ENCODE measurements around the gene LSP1.
A peak's percentile ranks its signal among the peaks of the same experiment; 100 is the strongest.
"Not testable (repeated sequence)": the region's sequence is repeated elsewhere in the genome, so short reads cannot be mapped to it uniquely, and the experiment has no call there.

LSP1 gene

GRCh38 chr11:1879342-1879940, 26.6 kb downstream of the LSP1 start:
- DNase-seq = no peak

GRCh38 chr11:1879941-1880720, 27.2 kb downstream of the LSP1 start:
- no peak for DNase-seq

DNA sequence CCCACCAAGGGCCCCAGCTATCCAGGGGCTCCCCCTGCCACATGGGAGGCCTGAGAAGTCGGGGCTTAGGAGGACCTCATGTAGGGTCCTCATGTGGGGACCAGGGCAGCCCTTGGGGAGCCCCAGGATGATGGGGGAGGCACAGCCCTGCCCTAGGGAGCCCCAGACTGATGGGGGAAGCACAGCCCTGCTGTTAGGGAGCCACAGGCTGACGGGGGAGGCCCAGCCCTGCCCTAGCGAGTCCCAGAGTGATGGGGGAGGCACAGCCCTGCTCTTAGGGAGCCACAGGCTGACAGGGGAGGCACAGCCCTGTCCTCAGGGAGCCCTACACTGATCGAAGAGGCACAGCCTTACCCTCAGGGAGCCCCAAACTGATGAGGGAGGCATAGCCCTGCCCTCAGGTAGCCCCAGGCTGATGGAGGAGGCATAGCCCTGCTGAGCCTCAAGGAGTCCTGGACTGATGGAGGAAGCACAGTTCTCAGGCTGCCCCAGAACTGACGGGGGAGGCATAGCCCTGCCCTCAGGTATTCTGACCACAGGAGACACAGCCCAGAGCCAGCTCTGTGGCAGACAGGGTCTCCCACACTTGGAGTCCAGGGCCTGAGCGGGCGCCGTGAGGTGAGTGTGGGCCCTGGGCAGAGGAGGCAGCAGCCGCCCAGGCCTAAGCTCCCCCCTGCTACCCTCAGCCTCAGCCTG, 28.0 kb downstream of the LSP1 start:
- no peak for DNase-seq

DNA sequence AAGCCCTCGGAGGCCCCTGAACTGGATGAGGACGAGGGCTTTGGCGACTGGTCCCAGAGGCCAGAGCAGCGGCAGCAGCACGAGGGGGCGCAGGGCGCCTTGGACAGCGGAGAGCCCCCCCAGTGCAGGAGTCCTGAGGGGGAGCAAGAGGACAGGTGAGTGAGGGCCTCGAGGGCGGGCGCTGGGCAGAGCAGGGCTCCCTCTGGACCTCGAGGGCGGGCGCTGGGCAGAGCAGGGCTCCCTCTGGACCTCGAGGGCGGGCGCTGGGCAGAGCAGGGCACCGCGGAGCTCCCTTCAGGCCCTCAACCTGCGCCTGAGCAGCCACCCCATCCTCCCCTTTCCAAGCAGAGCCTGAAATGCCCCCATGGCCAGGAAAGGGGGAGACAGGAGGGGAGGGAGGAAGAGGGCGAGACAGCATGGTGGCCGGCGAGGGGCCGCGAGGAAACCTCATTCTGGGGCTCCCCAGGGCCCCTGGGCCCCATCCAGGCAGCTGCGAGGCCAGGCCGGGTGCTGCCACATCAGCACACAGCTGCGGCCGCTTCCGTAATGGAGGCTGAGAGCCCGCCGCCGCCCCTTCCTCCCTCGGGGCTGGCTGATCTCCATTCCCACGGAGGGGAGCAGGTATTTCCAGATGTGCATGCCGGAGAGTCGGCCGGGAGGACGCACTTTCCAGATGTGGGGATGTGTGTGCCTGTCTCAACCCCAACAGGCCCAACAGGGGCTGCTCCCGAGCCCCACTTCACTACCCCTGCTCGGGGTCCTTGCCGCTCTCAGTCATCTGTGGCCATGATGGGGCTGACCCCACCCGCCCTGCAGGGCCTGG, 28.8 kb downstream of the LSP1 start:
- DNase-seq = peak; percentile 34

DNA sequence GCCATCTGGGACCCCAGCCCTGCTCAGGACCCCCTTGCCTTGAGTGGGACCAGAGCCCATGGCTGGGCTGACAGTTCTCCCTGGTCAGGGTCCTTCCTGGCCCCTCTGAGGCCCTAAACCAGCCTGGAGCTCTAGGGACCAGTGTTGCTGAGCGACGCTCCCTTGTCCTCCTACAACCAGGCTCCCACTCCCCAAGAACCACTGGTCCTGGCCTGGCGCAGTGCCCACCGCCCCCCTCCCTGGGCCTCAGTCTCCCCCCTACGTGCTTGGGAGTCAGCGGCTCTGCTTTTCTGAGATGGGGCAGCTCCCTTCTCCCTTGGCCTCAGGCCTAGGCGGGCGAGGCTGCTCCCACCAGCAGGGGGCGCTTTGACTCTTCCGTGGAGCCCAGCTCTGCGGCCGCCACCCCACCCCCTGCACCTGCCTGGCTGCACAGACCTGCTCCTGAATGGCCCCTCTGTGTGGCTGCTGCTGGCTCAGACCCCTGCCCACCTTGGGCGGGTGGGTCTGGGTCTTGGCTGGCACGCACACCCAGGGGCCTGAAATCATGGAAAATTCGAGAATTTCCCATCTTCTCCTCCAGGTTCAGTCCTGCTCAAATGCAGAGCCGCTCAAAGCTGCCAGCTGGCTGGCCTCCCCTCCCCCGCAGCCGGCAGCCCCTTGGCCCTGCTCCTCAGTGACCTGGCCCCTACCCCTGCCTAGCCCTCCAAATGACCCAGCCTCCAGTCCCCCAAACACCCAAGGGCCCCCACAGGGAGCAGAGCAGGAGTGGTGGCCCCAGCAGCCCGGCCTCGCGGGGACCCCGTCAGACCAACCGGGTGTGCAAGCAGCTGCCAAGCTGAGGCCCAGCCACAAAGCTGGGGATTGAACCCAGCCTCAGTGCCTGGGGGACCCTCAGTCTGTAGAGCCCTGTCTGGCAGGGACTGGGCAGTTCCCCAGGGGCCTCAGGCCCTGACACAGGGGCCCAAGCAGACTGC, 29.7 kb downstream of the LSP1 start:
- peak; percentile 89 for DNase-seq

GRCh38 chr11:1883346-1884302, 30.7 kb downstream of the LSP1 start:
- DNase-seq = no peak

DNA sequence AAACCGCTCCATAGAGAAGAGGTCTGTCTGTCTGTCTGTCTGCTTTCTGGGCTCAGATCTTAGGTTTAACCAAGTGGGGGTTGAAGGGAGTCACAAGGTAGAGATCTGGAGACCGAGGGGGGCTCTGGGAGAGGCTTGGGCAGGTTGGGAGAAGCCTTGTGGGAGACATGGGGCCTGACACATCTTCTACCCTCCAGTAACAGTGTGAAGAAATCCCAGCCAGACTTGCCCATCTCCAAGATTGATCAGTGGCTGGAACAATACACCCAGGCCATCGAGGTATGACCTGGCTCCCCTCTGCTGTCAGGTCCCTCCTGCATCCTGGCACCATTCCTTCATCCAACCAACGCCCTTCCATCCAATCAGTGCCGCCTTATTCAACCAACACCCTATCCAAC, 31.4 kb downstream of the LSP1 start:
- DNase-seq = no peak

DNA sequence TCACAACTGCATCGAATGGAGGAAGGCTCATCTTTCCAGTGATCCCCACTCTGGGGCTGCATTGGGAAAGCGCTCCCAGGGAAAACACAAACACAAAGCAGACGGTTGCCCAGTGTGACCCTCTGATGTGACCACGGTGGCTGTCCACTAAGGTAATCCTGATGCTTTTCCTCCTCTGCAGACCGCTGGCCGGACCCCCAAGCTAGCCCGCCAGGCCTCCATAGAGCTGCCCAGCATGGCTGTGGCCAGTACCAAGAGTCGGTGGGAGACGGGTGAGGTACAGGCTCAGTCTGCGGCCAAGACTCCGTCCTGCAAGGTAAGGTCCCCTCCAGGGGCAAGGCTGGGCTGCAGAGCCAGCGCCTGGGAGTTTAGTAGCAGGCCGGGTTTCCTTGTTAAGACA, 33.7 kb downstream of the LSP1 start:
- not testable (repeated sequence) for DNase-seq

- DNase-seq = peak; percentile 45
Observed at GRCh38 chr11:1887451-1888346, 34.8 kb downstream of the LSP1 start.

DNA sequence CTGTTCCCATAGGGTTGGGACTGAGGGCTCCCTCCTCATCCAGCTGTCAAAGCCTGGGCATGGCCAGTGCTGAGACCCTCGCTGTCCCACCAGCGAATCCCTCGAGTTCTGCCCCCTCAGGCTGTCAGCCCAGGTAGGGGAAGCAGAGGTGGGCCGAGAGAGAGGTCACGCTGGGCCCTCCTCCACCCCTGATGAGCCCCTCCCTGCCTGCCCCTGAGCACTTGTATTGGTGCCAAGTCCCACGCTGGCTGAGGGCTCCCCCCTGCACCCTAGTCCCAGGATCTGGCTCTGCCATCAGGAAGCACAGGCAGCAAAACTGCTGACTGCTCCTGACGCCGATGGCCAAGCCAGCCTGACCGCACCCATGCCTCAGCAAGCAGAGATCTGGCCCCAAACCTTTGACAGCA, 35.5 kb downstream of the LSP1 start:
- peak; percentile 47 for DNase-seq

DNA sequence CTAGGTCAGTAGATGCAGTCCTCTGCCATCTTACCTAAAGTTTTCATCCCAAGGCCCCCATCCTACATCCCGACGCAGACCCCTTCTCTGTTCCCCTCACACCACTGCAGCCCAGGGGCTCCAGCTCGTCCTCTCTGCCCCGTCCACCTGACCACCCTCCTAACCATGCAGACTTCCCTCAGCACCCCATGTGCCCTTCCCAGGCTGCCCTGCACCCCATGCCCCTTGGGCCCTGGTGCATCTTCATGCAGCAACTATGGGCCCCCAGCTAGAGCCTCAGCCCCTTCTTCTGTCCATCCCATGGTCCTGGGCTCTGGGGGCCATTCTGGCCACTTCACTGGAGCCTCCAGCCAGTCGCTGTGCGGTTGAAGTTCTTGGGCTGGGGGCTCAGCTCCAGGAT, 35.9 kb downstream of the LSP1 start:
- no peak for DNase-seq

DNA sequence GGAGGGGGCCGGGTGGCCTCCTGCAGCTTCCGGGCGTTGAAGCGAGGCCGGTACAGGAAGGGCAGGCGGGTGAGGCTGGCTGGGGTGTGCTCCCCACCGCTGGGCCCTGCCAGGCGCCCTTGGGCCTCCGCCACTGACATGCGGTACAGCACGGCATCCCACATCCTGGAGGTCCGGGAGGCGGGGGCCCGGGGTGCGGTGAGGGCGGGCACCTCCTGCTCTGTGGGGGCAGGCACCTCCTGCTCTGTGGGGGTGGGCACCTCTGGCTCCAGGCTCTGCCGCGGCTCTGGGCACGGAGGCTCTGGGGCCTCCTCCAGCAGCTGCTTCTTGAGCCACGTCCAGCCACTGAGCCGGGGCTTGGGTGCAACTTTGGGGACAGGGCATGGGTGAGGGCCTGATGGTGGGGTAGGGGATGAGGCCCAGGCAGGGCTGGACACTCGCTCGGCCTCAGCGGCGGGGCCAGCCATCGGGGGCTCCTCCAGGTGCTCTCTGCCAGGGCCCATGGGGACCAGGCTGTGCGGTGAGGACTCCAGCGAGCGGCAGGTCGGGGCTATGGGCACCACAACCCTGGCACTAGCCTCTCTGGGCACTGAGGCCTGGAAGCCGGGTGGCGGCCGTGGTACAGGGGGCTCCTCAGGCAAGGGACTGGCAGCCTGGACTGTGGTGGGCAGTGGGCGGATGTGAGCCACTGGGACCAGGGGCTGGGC, 36.5 kb downstream of the LSP1 start:
- DNase-seq = peak; percentile 91

- peak; percentile 76 for DNase-seq
Observed at GRCh38 chr11:1889941-1890855, 37.3 kb downstream of the LSP1 start.

GRCh38 chr11:1890856-1891830, 38.3 kb downstream of the LSP1 start:
- peak; percentile 55 for DNase-seq

- DNase-seq = no peak
Observed at GRCh38 chr11:1891831-1892115, 38.9 kb downstream of the LSP1 start, which contains the start of gene PRR33. PRR33 (minus strand) TSS chr11:1891895; CDS start chr11:1890584, 1,311 bp downstream.

GRCh38 chr11:1892116-1892515, 39.2 kb downstream of the LSP1 start:
- DNase-seq = no peak

- DNase-seq = no peak
Observed at GRCh38 chr11:1892558-1892957, 39.7 kb downstream of the LSP1 start.

Data from hematopoietic multipotent progenitor cell treated with erythropoietin and hydrocortisone succinate and interleukin-3 and kit ligand, for 4 days (in vitro differentiated cells).